H1 (cell line): ENCODE data around the gene HOXC13.

ENCODE experiments used
- CTCF ChIP-seq, 3 experiments: IDR thresholded peaks; 1 replicate in 2 of 3; 2 replicates in 1 of 3; pipeline versions ENCODE4 v1.5.1 to v1.6.1; 2011; ENCODE audit warnings: low read length in 3 of 3, mild to moderate bottlenecking in 3 of 3, inconsistent platforms in 2 of 3, low read depth in 1 of 3, moderate library complexity in 1 of 3; ENCODE audit not compliant: insufficient read depth in 1 of 3; ENCODE audit errors: control extremely low read depth in 1 of 3
- EP300 ChIP-seq, 2 experiments: IDR thresholded peaks; 1 replicate in 1 of 2; 2 replicates in 1 of 2; pipeline ENCODE4 v1.6.1; 2011 to 2012; ENCODE audit warnings: low read depth in 2 of 2, low read length in 2 of 2, mild to moderate bottlenecking in 2 of 2, borderline replicate concordance in 1 of 2, inconsistent platforms in 1 of 2, moderate library complexity in 1 of 2
- TF ChIP-seq, protein P1 (sequence below): IDR thresholded peaks from 2 replicates; pipeline ENCODE4 v1.6.1; 2011; ENCODE audit warnings: low read depth, mild to moderate bottlenecking, low read length; ENCODE audit not compliant: insufficient read depth
- TF ChIP-seq, protein P2 (sequence below): fragments of 300-600 bp; sonication (generic); IDR thresholded peaks from 2 replicates; pipeline ENCODE4 v1.7.1; 2012; ENCODE audit warnings: low read length, moderate library complexity, mild to moderate bottlenecking, inconsistent platforms; ENCODE audit not compliant: insufficient replicate concordance

DNA sequence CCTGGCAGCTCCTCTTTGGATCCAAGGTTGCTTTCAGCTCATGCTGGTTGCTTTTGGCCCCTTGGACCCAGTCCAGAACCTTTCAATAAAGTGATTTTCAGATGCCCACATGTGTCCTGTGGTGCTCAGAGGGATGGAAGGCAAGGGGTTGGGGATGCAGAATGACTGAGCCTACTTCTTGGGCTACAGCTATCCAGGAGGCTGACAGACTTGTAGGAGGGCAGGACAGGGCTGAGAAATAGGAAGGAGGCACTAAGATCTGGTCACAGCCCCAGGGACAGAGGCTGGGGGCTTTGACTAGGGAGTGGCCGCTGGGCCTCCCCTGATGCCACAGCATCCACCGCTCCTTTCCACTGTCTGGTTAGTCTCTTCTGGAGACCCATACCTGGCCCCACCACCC, 33.1 kb downstream of the HOXC13 start:
- TF ChIP-seq, protein P1, sequence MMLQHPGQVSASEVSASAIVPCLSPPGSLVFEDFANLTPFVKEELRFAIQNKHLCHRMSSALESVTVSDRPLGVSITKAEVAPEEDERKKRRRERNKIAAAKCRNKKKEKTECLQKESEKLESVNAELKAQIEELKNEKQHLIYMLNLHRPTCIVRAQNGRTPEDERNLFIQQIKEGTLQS, result no peak
- TF ChIP-seq, protein P2, sequence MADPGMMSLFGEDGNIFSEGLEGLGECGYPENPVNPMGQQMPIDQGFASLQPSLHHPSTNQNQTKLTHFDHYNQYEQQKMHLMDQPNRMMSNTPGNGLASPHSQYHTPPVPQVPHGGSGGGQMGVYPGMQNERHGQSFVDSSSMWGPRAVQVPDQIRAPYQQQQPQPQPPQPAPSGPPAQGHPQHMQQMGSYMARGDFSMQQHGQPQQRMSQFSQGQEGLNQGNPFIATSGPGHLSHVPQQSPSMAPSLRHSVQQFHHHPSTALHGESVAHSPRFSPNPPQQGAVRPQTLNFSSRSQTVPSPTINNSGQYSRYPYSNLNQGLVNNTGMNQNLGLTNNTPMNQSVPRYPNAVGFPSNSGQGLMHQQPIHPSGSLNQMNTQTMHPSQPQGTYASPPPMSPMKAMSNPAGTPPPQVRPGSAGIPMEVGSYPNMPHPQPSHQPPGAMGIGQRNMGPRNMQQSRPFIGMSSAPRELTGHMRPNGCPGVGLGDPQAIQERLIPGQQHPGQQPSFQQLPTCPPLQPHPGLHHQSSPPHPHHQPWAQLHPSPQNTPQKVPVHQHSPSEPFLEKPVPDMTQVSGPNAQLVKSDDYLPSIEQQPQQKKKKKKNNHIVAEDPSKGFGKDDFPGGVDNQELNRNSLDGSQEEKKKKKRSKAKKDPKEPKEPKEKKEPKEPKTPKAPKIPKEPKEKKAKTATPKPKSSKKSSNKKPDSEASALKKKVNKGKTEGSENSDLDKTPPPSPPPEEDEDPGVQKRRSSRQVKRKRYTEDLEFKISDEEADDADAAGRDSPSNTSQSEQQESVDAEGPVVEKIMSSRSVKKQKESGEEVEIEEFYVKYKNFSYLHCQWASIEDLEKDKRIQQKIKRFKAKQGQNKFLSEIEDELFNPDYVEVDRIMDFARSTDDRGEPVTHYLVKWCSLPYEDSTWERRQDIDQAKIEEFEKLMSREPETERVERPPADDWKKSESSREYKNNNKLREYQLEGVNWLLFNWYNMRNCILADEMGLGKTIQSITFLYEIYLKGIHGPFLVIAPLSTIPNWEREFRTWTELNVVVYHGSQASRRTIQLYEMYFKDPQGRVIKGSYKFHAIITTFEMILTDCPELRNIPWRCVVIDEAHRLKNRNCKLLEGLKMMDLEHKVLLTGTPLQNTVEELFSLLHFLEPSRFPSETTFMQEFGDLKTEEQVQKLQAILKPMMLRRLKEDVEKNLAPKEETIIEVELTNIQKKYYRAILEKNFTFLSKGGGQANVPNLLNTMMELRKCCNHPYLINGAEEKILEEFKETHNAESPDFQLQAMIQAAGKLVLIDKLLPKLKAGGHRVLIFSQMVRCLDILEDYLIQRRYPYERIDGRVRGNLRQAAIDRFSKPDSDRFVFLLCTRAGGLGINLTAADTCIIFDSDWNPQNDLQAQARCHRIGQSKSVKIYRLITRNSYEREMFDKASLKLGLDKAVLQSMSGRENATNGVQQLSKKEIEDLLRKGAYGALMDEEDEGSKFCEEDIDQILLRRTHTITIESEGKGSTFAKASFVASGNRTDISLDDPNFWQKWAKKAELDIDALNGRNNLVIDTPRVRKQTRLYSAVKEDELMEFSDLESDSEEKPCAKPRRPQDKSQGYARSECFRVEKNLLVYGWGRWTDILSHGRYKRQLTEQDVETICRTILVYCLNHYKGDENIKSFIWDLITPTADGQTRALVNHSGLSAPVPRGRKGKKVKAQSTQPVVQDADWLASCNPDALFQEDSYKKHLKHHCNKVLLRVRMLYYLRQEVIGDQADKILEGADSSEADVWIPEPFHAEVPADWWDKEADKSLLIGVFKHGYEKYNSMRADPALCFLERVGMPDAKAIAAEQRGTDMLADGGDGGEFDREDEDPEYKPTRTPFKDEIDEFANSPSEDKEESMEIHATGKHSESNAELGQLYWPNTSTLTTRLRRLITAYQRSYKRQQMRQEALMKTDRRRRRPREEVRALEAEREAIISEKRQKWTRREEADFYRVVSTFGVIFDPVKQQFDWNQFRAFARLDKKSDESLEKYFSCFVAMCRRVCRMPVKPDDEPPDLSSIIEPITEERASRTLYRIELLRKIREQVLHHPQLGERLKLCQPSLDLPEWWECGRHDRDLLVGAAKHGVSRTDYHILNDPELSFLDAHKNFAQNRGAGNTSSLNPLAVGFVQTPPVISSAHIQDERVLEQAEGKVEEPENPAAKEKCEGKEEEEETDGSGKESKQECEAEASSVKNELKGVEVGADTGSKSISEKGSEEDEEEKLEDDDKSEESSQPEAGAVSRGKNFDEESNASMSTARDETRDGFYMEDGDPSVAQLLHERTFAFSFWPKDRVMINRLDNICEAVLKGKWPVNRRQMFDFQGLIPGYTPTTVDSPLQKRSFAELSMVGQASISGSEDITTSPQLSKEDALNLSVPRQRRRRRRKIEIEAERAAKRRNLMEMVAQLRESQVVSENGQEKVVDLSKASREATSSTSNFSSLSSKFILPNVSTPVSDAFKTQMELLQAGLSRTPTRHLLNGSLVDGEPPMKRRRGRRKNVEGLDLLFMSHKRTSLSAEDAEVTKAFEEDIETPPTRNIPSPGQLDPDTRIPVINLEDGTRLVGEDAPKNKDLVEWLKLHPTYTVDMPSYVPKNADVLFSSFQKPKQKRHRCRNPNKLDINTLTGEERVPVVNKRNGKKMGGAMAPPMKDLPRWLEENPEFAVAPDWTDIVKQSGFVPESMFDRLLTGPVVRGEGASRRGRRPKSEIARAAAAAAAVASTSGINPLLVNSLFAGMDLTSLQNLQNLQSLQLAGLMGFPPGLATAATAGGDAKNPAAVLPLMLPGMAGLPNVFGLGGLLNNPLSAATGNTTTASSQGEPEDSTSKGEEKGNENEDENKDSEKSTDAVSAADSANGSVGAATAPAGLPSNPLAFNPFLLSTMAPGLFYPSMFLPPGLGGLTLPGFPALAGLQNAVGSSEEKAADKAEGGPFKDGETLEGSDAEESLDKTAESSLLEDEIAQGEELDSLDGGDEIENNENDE, result no peak
- TF ChIP-seq EP300 (IDR thresholded peaks at IDR 0.05; ENCODE audit: borderline replicate concordance in 1 of 2, low read depth in 2 of 2, low read length in 2 of 2) (no peak), CTCF (IDR thresholded peaks at IDR 0.05; ENCODE audit: control extremely low read depth in 1 of 3, insufficient read depth in 1 of 3, low read depth in 1 of 3, low read length in 3 of 3) (no peak)
